Retinal pigment epithelial cell (primary cell): ENCODE results near the gene PDGFB.

ENCODE experiments used
- DNase-seq: peaks from one replicate; pipeline ENCODE4 v3.0.0-alpha.2; 2010; ENCODE audit warnings: low read depth
- H3K4me3 ChIP-seq: 2 replicates; pipeline ENCODE4 v1.5.1; 2011; ENCODE audit warnings: mild to moderate bottlenecking, low read length, control low read depth, moderate library complexity
- CTCF ChIP-seq: conservative IDR thresholded peaks from 2 replicates; pipeline ENCODE4 v1.5.1; 2011; ENCODE audit warnings: low read depth, low read length, control low read depth, inconsistent platforms

PDGFB gene

GRCh38 chr22:39239561-39240423 lies 5.0 kb downstream of the PDGFB start:
- DNase-seq: no peak
- no peak for TF ChIP-seq CTCF
- H3K4me3 ChIP-seq: no peak overlapping the region

- no peak for TF ChIP-seq CTCF
- H3K4me3 ChIP-seq: no peak overlapping the region
- no peak for DNase-seq
These were observed 5.7 kb downstream of the PDGFB start for GRCh38 chr22:39238966-39239505.

- no peak overlapping the region for H3K4me3 ChIP-seq
- DNase-seq: no peak
- no peak for TF ChIP-seq CTCF
These were observed 6.2 kb downstream of the PDGFB start for GRCh38 chr22:39238561-39238960.

GRCh38 chr22:39238101-39238466 lies 6.7 kb downstream of the PDGFB start:
- no peak for TF ChIP-seq CTCF
- no peak for DNase-seq
- no peak overlapping the region for H3K4me3 ChIP-seq

- DNase-seq: no peak
- no peak for TF ChIP-seq CTCF
- H3K4me3 ChIP-seq: no peak overlapping the region
These were observed 7.3 kb downstream of the PDGFB start for GRCh38 chr22:39237318-39238100.

GRCh38 chr22:39236321-39237317 lies 8.2 kb downstream of the PDGFB start:
- TF ChIP-seq CTCF: no peak
- H3K4me3 ChIP-seq: no peak overlapping the region
- DNase-seq: no peak
